GM21515 (cell line): ENCODE data around the gene PCDHA13.
"Not testable (repeated sequence)": the region's sequence is repeated elsewhere in the genome, so short reads cannot be mapped to it uniquely, and the experiment has no call there.

Experiments used
- ATAC-seq: cut with Tn5 transposase; IDR thresholded peaks from one replicate; pipeline ENCODE4 v1.9.1; 2021; ENCODE audit not compliant: unreplicated experiment

The PCDHA13 gene

GRCh38 chr5:140870221-140871201 lies 11.4 kb upstream of the PCDHA13 start:
- no peak for ATAC-seq

DNA sequence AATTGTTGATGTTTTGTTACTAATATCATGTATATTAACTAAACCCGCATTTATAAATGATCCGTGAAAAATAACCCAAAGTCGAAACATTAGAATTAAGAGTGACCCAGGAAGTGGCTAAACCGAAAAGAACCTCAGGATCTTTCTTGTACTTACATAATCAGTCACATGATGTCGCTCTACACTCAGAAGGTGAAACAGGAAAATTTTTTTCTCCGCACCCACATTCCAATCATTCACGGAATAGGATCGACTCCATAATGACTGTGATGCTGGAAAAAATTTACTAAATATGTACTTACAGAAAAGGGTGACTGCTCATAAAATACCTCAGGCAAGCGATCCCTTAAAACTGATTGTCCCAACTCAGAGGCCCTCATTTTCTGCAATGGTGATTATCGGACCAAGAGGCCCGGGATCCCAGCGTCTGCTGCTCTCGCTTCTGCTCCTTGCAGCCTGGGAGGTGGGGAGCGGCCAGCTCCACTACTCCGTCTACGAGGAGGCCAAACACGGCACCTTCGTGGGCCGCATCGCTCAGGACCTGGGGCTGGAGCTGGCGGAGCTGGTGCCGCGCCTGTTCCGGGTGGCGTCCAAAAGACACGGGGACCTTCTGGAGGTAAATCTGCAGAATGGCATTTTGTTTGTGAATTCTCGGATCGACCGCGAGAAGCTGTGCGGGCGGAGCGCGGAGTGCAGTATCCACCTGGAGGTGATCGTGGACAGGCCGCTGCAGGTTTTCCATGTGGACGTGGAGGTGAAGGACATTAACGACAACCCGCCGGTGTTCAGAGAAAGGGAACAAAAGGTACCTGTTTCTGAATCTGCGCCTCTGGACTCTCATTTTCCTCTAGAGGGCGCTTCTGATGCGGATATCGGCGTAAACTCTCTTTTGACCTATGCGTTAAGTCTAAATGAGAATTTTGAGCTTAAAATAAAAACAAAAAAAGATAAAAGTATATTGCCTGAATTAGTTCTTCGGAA lies 6.5 kb upstream of the PCDHA13 start, which contains the start of gene PCDHA12:
PCDHA12 (plus strand) TSS at position 224 of the 981 bp plus-strand sequence; CDS start at position 389, 165 bp downstream.
- no peak for ATAC-seq

GRCh38 chr5:140876541-140877261 lies 5.2 kb upstream of the PCDHA13 start:
- ATAC-seq: not testable (repeated sequence)

- ATAC-seq: no peak
Measured at GRCh38 chr5:140877262-140877581, 4.7 kb upstream of the PCDHA13 start.

- no peak for ATAC-seq
Measured at GRCh38 chr5:140882591-140882899, 621 bp downstream of the PCDHA13 start.

GRCh38 chr5:140883373-140883772 lies 1.4 kb downstream of the PCDHA13 start:
- ATAC-seq: no peak

- ATAC-seq: no peak
Measured at GRCh38 chr5:140883927-140884697, 2.2 kb downstream of the PCDHA13 start.

GRCh38 chr5:140916325-140916724 lies 34.4 kb downstream of the PCDHA13 start:
- no peak for ATAC-seq

DNA sequence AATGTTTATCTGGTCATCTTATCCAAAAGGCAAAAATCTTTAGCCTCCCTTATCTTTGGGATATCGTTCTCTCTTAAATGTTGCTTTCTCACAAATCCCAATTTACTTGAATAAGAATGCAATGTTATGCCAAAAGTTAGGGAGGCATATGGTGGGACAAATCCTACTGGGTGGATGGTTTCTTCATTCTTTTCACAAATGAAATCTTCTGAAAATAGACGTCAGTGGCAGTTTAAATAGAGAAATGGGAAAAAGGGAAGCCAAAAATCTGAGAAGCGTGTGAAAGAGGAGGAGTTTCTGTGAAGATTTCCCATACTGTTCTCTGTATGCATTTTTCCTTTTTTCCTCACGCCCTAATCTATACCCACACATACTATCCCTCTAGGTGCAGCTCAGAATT lies 41.7 kb downstream of the PCDHA13 start:
- no peak for ATAC-seq

- ATAC-seq: no peak
Measured at GRCh38 chr5:140925806-140926442, 44.0 kb downstream of the PCDHA13 start, which contains the start of gene PCDHAC1. PCDHAC1 (plus strand) TSS chr5:140926299; CDS start chr5:140926893, 594 bp downstream.

DNA sequence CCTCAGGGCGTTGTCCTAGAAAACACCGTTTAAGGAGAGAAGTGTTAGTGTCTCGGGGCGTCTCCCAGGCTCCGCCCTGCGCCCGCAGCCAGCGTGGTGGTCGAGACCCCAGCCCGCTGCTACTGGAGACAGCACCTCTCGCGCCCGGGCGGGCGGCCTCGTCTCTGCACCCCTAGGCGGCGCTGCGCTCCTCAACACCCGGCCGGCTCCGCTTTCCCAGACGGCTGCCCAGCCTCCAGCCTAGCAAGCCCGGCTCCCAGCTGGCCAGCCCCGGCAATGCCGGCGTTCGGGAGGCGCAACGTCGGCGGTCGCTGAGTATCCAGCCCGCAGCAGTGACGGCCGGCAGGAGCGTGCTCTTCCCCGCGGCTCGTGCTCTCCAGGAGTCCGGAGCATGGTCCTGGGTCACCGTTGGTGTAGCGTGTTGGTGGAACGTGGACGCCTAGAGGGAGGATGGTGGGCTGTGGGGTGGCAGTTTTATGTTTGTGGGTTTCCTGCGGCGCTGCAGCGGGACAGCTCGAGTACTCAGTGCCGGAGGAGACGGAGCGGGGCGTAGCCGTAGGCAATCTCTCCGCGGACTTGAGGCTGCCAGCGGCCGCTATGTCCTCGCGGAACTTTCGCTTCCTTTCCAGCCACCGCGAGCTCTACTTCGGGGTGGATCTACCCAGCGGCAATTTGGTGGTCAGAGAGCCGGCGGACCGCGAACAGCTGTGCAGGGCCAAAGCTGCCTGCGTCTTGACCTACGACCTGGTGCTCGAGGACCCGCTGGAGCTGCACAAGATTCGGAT lies 44.7 kb downstream of the PCDHA13 start:
- no peak for ATAC-seq

- no peak for ATAC-seq
Measured at GRCh38 chr5:140927228-140927573, 45.3 kb downstream of the PCDHA13 start.
